ENCODE measurements around the gene LRRN2.

The LRRN2 gene

GRCh38 chr1:204579681-204580080, 105.9 kb downstream of the LRRN2 start:
- no peak for DNase-seq (ENCODE audit: low read depth)
- no peak for TF ChIP-seq CTCF (IDR thresholded peaks at IDR 0.05; ENCODE audit: low read depth, low read length, missing control alignments)
- peak overlapping the region; percentile 45; the same call in 1 of the 2 replicates for H3K4me3 ChIP-seq (ENCODE audit: low read depth, low read length)

- no peak for TF ChIP-seq CTCF (IDR thresholded peaks at IDR 0.05; ENCODE audit: low read depth, low read length, missing control alignments)
- peak; percentile 45 for DNase-seq (ENCODE audit: low read depth)
- peak overlapping the region; percentile 45 for H3K4me3 ChIP-seq (ENCODE audit: low read depth, low read length)
Observed at GRCh38 chr1:204578867-204579664, 106.5 kb downstream of the LRRN2 start.

- H3K4me3 ChIP-seq (ENCODE audit: low read depth, low read length) = no peak overlapping the region
- TF ChIP-seq CTCF (IDR thresholded peaks at IDR 0.05; ENCODE audit: low read depth, low read length, missing control alignments) = no peak
- DNase-seq (ENCODE audit: low read depth) = no peak
Observed at GRCh38 chr1:204577794-204578478, 107.6 kb downstream of the LRRN2 start.

GRCh38 chr1:204576422-204576821, 109.1 kb downstream of the LRRN2 start:
- DNase-seq (ENCODE audit: low read depth) = no peak
- H3K4me3 ChIP-seq (ENCODE audit: low read depth, low read length) = no peak overlapping the region
- no peak for TF ChIP-seq CTCF (IDR thresholded peaks at IDR 0.05; ENCODE audit: low read depth, low read length, missing control alignments)

GRCh38 chr1:204575221-204576190, 110.0 kb downstream of the LRRN2 start:
- no peak for DNase-seq (ENCODE audit: low read depth)
- TF ChIP-seq CTCF (IDR thresholded peaks at IDR 0.05; ENCODE audit: low read depth, low read length, missing control alignments) = no peak
- H3K4me3 ChIP-seq (ENCODE audit: low read depth, low read length) = no peak overlapping the region

GRCh38 chr1:204574865-204575163, 110.7 kb downstream of the LRRN2 start:
- no peak for DNase-seq (ENCODE audit: low read depth)
- no peak for TF ChIP-seq CTCF (IDR thresholded peaks at IDR 0.05; ENCODE audit: low read depth, low read length, missing control alignments)
- no peak overlapping the region for H3K4me3 ChIP-seq (ENCODE audit: low read depth, low read length)
